ENCODE measurements around the gene IGF2R. TPM values are rescaled to one million over a fixed set of nuclear protein-coding genes. Genes with fewer than 3 reads are reported as not detected.

The IGF2R gene
- total RNA-seq, 1 donor from 2014 or later, result 144 TPM

- Mint-ChIP-seq H3K36me3 (ENCODE audit: insufficient read depth) (peaks cover 29% of the 10 kb centered on the region), H3K9me3 (ENCODE audit: low read depth) (no peaks in the 10 kb centered on the region), H3K4me1 (ENCODE audit: low read depth) (peaks cover 3% of the 10 kb centered on the region), H3K27ac (no peak overlapping the region), H3K27me3 (no peaks in the 10 kb centered on the region), H3K4me3 (ENCODE audit: low read depth) (no peak overlapping the region)
- TF ChIP-seq CTCF (IDR thresholded peaks at IDR 0.05; ENCODE audit: unreplicated experiment), result no peak
- no peak for DNase-seq (ENCODE audit: low spot score, unreplicated experiment)
These were observed 65.4 kb downstream of the IGF2R start for GRCh38 chr6:160034036-160034930.

GRCh38 chr6:160035241-160035640 is 66.4 kb downstream of the IGF2R start:
- DNase-seq (ENCODE audit: low spot score, unreplicated experiment), result no peak
- peaks cover 2% of the 10 kb centered on the region for H3K4me1 Mint-ChIP-seq (ENCODE audit: low read depth)
- peaks cover 27% of the 10 kb centered on the region for H3K36me3 Mint-ChIP-seq (ENCODE audit: insufficient read depth)
- H3K4me3 Mint-ChIP-seq (ENCODE audit: low read depth), result no peak overlapping the region
- H3K27me3 Mint-ChIP-seq, result no peaks in the 10 kb centered on the region
- no peaks in the 10 kb centered on the region for H3K9me3 Mint-ChIP-seq (ENCODE audit: low read depth)
- TF ChIP-seq CTCF (IDR thresholded peaks at IDR 0.05; ENCODE audit: unreplicated experiment), result no peak
- H3K27ac Mint-ChIP-seq, result no peak overlapping the region

- Mint-ChIP-seq H3K4me1 (ENCODE audit: low read depth) (no peaks in the 10 kb centered on the region), H3K9me3 (ENCODE audit: low read depth) (no peaks in the 10 kb centered on the region), H3K27ac (no peak overlapping the region), H3K36me3 (ENCODE audit: insufficient read depth) (peaks cover 27% of the 10 kb centered on the region), H3K27me3 (no peaks in the 10 kb centered on the region), H3K4me3 (ENCODE audit: low read depth) (no peak overlapping the region)
- DNase-seq (ENCODE audit: low spot score, unreplicated experiment), result no peak
- TF ChIP-seq CTCF (IDR thresholded peaks at IDR 0.05; ENCODE audit: unreplicated experiment), result no peak
These were observed 66.9 kb downstream of the IGF2R start for GRCh38 chr6:160035693-160036330.

GRCh38 chr6:160036331-160036695 is 67.4 kb downstream of the IGF2R start:
- Mint-ChIP-seq H3K9me3 (ENCODE audit: low read depth) (no peaks in the 10 kb centered on the region), H3K4me3 (ENCODE audit: low read depth) (no peak overlapping the region), H3K27me3 (no peaks in the 10 kb centered on the region), H3K36me3 (ENCODE audit: insufficient read depth) (peaks cover 31% of the 10 kb centered on the region), H3K27ac (no peak overlapping the region), H3K4me1 (ENCODE audit: low read depth) (no peaks in the 10 kb centered on the region)
- TF ChIP-seq CTCF (IDR thresholded peaks at IDR 0.05; ENCODE audit: unreplicated experiment), result no peak
- DNase-seq (ENCODE audit: low spot score, unreplicated experiment), result no peak

- Mint-ChIP-seq H3K4me3 (ENCODE audit: low read depth) (no peak overlapping the region), H3K4me1 (ENCODE audit: low read depth) (no peaks in the 10 kb centered on the region), H3K9me3 (ENCODE audit: low read depth) (no peaks in the 10 kb centered on the region), H3K27me3 (no peaks in the 10 kb centered on the region), H3K36me3 (ENCODE audit: insufficient read depth) (peaks cover 31% of the 10 kb centered on the region), H3K27ac (no peak overlapping the region)
- TF ChIP-seq CTCF (IDR thresholded peaks at IDR 0.05; ENCODE audit: unreplicated experiment), result no peak
- DNase-seq (ENCODE audit: low spot score, unreplicated experiment), result no peak
These were observed 67.9 kb downstream of the IGF2R start for GRCh38 chr6:160036790-160037206.
